Activated B cell treated with CpG ODN at 0.5 μM for 24 hours (primary cell): ENCODE results near the gene TSPAN19. TPM values are rescaled to one million over a fixed set of nuclear protein-coding genes. Genes with fewer than 3 reads are reported as not detected.

Experiments
- ATAC-seq: fragments of 200-7000 bp; cut with Tn5 transposase; one replicate; pipeline ENCODE4 v1.10.0; 2021; ENCODE audit warnings: low read depth, mild to moderate bottlenecking, moderate library complexity
- CTCF ChIA-PET: fragments of 350-600 bp; sonication (Branson Sonifier 250); formaldehyde crosslinking; loops from one replicate; lab custom pipeline; 2021; ENCODE audit warnings: antibody characterized with exemption; lab: Charles Lee
- POLR2A ChIA-PET: fragments of 350-600 bp; sonication (Branson Sonifier 250); formaldehyde crosslinking; loops from one replicate; lab custom pipeline; 2021; ENCODE audit warnings: antibody characterized with exemption; lab: Charles Lee
- DNase-seq: peaks from one replicate; pipeline ENCODE4 v3.0.0; 2022
- H3K27ac Mint-ChIP-seq: one replicate; pipeline ENCODE4 v1.8.0; 2020; ENCODE audit warnings: mixed read lengths
- H3K27me3 Mint-ChIP-seq: one replicate; pipeline ENCODE4 v1.8.0; 2021; ENCODE audit warnings: mixed read lengths
- H3K36me3 Mint-ChIP-seq: one replicate; pipeline ENCODE4 v1.8.0; 2021; ENCODE audit warnings: low read depth, mixed read lengths
- H3K4me1 Mint-ChIP-seq: one replicate; pipeline ENCODE4 v1.8.0; 2021; ENCODE audit warnings: mixed read lengths
- H3K4me3 Mint-ChIP-seq: one replicate; pipeline ENCODE4 v1.8.0; 2020; ENCODE audit warnings: mild to moderate bottlenecking, mixed read lengths
- H3K9me3 Mint-ChIP-seq: one replicate; pipeline ENCODE4 v1.8.0; 2020; ENCODE audit warnings: mixed read lengths
- intact Hi-C: fragments of 100-400 bp; cut with micrococcal nuclease; formaldehyde crosslinking; loops from one replicate; pipeline ENCODE4 v1.15.1; 2024
- total RNA-seq: library from RNA; stranded (reverse); gene quantifications from 2 replicates; pipeline ENCODE4 v1.2.3, GENCODE V29; 2022
- TF ChIP-seq, protein P1 (sequence below): fragments of 200-600 bp; IDR thresholded peaks from one replicate; pipeline ENCODE4 v1.8.0; 2022; ENCODE audit warnings: antibody characterized with exemption, mild to moderate bottlenecking

TSPAN19 gene
- total RNA-seq, 1 donor from 2014 or later, result not detected

DNA sequence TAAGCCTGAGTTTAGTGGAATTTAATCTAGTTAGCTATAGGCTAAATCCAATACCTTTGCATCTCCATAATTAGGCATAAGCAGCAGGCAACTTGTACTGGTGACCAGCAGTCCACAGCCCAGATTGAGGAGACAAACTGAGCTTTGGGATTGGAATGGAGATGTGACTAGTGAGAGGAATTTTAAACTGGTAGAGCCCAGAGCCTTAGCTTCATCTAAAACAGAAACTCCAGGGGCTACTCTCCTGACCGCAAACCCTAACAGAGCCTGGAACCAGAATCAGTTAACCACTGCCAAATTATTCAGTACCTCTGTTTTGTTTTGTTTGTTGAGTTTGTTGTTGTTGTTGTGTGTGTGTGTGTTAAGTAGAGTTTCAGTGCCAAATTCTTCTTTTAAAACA, 53.2 kb downstream of the TSPAN19 start:
- no peak overlapping the region for H3K4me3 Mint-ChIP-seq
- no peaks in the 10 kb centered on the region for H3K4me1 Mint-ChIP-seq
- no peaks in the 10 kb centered on the region for H3K27me3 Mint-ChIP-seq
- H3K27ac Mint-ChIP-seq, result no peak overlapping the region
- no peaks in the 10 kb centered on the region for H3K36me3 Mint-ChIP-seq
- intact Hi-C loops, result no loop called here
- DNase-seq (no peak), ATAC-seq (no peak)
- H3K9me3 Mint-ChIP-seq, result no peaks in the 10 kb centered on the region
- POLR2A ChIA-PET, result no interaction called here
- CTCF ChIA-PET, result no interaction called here
- TF ChIP-seq, protein P1, sequence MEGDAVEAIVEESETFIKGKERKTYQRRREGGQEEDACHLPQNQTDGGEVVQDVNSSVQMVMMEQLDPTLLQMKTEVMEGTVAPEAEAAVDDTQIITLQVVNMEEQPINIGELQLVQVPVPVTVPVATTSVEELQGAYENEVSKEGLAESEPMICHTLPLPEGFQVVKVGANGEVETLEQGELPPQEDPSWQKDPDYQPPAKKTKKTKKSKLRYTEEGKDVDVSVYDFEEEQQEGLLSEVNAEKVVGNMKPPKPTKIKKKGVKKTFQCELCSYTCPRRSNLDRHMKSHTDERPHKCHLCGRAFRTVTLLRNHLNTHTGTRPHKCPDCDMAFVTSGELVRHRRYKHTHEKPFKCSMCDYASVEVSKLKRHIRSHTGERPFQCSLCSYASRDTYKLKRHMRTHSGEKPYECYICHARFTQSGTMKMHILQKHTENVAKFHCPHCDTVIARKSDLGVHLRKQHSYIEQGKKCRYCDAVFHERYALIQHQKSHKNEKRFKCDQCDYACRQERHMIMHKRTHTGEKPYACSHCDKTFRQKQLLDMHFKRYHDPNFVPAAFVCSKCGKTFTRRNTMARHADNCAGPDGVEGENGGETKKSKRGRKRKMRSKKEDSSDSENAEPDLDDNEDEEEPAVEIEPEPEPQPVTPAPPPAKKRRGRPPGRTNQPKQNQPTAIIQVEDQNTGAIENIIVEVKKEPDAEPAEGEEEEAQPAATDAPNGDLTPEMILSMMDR, result no peak

DNA sequence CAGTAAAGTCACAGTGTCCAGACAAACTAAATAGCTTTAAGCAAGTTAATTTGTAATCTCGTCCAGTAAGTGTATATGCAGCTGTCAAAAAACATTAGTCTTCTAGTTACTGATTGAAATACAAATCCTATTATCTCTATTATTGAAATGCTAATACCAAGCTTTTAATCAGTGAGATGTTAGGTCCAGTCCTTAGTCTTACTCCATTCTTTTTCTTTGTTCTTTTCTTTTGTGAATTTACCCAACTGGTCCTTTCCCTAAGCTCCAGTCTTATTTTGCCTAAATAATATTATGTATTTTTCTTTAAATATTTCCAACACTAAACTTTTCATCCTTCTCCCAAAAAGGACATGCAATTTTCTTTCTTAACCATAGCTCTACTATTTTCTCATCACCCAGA, 57.2 kb downstream of the TSPAN19 start:
- Mint-ChIP-seq H3K27me3 (no peaks in the 10 kb centered on the region), H3K4me1 (no peaks in the 10 kb centered on the region), H3K4me3 (no peak overlapping the region), H3K36me3 (no peaks in the 10 kb centered on the region), H3K27ac (no peak overlapping the region), H3K9me3 (no peaks in the 10 kb centered on the region)
- POLR2A ChIA-PET, result no interaction called here
- no peak for ATAC-seq
- CTCF ChIA-PET, result no interaction called here
- no peak for DNase-seq
- TF ChIP-seq, protein P1, result no peak
- intact Hi-C loops, result no loop called here

DNA sequence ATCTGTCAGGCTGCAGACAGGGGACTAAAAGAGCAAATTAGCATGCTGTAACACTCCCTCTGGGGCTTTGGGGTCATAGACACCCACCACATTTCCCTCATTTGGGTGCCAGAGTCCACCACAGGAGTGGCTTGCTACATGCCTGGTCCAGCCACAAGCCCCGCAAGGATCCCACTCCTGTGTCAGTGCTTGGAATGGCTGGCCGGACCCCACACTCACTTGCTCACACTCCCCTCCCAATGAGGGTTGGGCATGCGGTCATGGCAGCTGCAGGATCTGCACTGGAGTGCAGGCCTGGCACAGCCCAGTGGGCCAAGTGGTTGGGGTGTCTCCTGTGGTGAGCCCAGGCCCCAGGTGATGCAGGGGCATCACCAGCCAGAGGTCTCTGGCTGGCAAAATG, 59.9 kb downstream of the TSPAN19 start:
- DNase-seq, result no peak
- H3K27ac Mint-ChIP-seq, result no peak overlapping the region
- H3K27me3 Mint-ChIP-seq, result no peaks in the 10 kb centered on the region
- intact Hi-C loops, result no loop called here
- ChIA-PET POLR2A (no interaction called here), CTCF (no interaction called here)
- no peaks in the 10 kb centered on the region for H3K36me3 Mint-ChIP-seq
- ATAC-seq, result no peak
- no peaks in the 10 kb centered on the region for H3K4me1 Mint-ChIP-seq
- no peaks in the 10 kb centered on the region for H3K9me3 Mint-ChIP-seq
- TF ChIP-seq, protein P1, result no peak
- no peak overlapping the region for H3K4me3 Mint-ChIP-seq

DNA sequence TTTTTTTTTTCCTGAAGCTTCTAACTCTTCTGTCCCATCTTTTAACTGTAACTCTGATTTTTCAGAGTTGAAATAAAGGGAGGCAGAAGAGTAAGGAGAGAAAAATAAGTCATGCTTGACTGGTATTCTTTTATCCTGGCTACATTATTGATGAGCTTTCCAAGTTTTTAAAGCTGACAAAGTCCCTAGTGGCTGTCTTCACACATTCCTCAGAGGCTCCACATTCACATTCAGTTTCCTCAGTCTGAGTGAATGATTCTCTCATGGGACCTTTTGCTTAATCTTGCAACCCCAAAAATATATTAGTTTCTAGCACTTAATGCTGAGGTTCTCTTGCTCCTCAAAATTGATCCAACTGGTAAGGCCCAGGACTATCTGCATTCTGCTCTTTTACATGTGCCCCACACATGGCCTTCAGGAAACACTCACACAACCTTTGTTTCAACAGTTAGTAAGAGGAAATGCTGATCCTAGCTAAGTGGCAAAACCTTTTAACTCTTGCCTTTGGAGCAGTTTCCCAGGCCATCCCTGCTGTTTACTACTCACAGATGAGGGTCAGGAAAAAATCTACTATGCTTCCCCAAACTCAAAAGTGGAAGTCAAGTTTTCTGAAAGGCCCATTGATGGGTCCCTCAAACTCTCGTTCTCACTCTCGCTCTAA, 61.8 kb downstream of the TSPAN19 start:
- ATAC-seq (no peak), DNase-seq (no peak)
- POLR2A ChIA-PET, result no interaction called here
- Mint-ChIP-seq H3K27ac (no peak overlapping the region), H3K27me3 (no peaks in the 10 kb centered on the region), H3K4me1 (no peaks in the 10 kb centered on the region), H3K9me3 (no peaks in the 10 kb centered on the region), H3K4me3 (no peak overlapping the region), H3K36me3 (no peaks in the 10 kb centered on the region)
- CTCF ChIA-PET, result no interaction called here
- intact Hi-C loops, result no loop called here
- TF ChIP-seq, protein P1, result no peak

DNA sequence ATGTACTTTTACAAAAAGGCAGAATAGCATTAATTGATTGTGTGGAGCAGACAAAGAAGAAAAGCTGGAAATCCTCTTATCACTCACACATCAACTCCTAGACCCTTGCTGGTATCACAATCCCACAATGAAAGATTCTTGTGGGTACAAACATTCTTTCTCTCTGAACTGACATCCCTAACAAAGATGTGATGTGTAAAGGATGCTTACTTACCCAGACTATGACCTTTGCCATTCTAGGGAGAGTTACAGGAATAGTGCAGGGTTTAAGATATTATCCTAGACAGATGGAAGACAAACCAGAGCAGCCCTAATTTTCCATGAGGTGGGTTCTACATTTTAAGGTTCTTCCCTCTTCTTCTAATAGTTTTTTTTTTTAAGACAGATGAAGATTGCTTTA, 63.1 kb downstream of the TSPAN19 start:
- ChIA-PET CTCF (no interaction called here), POLR2A (no interaction called here)
- no peaks in the 10 kb centered on the region for H3K4me1 Mint-ChIP-seq
- H3K9me3 Mint-ChIP-seq, result no peaks in the 10 kb centered on the region
- H3K27ac Mint-ChIP-seq, result no peak overlapping the region
- intact Hi-C loops, result no loop called here
- no peak for DNase-seq
- ATAC-seq, result no peak
- TF ChIP-seq, protein P1, result no peak
- H3K36me3 Mint-ChIP-seq, result no peaks in the 10 kb centered on the region
- no peaks in the 10 kb centered on the region for H3K27me3 Mint-ChIP-seq
- H3K4me3 Mint-ChIP-seq, result no peak overlapping the region
